Mononuclear cell (primary cell): ENCODE measurements around the gene TLE1. TPM values are rescaled to one million over a fixed set of nuclear protein-coding genes. Genes with fewer than 3 reads are reported as not detected.

Experiments used
- H3K27me3 ChIP-seq: 2 replicates; pipeline ENCODE4 v1.6.0; 2011; ENCODE audit warnings: low read length, control low read depth; ENCODE audit not compliant: insufficient read depth
- H3K4me1 ChIP-seq: 2 replicates; pipeline ENCODE4 v1.5.1; 2011; ENCODE audit warnings: mild to moderate bottlenecking, low read length, control low read depth; ENCODE audit not compliant: insufficient read depth
- H3K4me3 ChIP-seq: 2 replicates; pipeline ENCODE4 v1.5.1; 2011; ENCODE audit warnings: mild to moderate bottlenecking, low read length, moderate library complexity
- H3K9me3 ChIP-seq: 2 replicates; pipeline ENCODE4 v1.5.1; 2011; ENCODE audit warnings: low read depth, mild to moderate bottlenecking, control low read depth, low read length
- total RNA-seq: library from RNA; depleted of rRNA; stranded (reverse); fragments of >200 nt; gene quantifications from one replicate; pipeline ENCODE4 v1.2.3, GENCODE V29; 2012

The TLE1 gene
- total RNA-seq, 1 donor, result 27.2 TPM

DNA sequence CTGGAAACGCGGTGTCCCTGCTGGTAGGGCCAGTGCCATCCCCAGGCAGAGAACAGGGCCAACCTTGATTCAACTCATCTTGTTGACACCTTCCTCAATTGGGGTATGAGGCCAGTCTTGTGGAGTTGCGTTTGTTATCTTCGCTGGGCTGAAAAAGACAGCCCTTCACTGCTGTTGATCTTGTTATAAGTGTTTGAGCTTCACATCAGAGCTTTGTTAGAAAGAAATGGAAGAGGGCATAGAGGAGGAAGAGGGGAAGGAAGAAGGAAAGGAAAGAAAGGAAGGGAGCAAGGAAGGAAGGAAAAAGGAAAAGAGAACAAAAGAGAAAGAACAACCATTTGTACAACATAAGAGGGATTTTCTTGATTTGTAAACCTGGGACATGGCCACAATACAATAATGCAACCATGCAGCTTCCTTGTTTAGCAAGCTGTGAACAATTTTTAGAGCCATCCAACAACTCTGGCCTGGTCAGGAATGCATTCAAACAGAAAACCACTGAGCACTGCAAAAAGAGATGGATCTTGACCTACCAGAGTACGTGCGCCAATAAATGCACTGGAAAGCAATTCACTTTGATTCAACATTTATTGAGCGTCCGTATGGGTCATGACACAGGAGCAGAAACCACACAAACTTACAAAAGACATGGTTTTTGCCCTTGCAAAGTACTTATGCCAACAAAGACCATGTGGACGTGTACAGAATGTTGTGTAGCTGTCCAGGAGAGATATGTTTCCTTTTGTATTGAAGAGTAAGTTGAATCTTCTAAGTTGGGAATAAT, 152.9 kb downstream of the TLE1 start:
- H3K4me3 ChIP-seq, result no peak overlapping the region
- no peaks in the 10 kb centered on the region for H3K27me3 ChIP-seq
- H3K4me1 ChIP-seq, result no peaks in the 10 kb centered on the region
- no peaks in the 10 kb centered on the region for H3K9me3 ChIP-seq

DNA sequence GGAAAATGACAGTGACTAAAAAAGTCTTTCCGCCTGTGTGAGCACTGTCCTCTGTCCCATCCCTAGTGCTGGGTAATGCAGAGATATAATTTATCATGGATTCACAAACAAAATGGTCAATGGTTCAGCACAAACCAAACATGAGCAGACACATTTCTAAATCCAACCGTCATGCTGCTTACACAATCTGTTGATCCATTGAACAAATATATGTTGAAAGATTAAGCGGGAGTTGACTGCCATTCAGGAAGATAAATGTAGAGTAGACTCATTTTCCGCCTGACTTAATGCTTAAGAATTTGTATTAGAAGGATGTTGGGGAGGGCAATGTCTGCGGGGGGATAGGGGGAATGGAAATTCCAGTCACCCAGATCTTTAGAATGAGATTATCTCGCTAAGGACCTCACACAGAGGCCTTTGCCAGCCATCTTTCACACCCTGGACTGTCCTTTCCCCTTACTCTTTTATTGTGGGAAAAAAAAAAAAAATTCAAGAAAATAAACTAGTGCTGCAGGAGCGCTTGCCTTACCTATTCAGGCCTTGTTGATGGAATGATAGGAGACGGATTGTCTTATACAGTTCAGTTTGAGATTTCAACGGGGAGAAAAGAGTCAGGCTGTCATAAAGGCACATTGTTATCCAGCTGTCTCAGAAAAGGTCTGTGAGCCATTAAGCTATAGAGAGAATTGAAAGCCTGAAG, 153.7 kb downstream of the TLE1 start:
- Histone ChIP-seq H3K4me3 (no peak overlapping the region), H3K27me3 (no peaks in the 10 kb centered on the region), H3K9me3 (no peaks in the 10 kb centered on the region), H3K4me1 (no peaks in the 10 kb centered on the region)

DNA sequence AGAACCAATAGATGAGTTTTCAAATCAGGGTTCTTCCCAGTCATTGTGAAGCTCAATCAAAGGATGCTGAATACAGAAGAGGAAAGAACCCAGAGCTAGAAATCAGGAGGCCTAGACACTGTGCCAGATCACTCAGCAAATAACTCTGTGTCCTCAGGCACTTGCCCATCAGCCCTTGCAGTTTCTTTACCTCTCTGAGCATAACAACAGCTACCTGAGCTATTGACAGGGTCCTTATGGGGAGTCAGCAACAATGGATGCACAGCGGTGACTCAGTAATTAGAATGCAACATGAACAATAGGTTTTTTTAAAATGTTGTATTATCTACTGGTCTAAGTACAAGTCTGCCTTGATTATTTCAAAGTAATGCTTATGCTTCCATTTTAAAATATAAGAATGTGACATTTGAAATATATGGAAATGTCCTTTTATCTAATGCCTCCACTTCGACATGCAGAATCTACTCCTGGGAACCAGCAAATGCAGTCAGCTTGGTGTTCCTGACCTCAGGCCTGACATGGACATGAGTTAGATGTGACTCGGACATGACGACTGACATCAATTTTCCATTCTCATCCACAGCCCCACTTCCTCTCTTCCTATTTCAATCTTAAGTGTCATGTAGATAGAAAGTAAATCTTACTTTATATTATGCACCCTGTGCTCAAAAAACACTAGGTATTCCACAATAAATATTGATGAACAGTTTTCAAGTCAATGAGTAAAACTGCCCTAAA, 155.0 kb downstream of the TLE1 start:
- no peak overlapping the region for H3K4me3 ChIP-seq
- peaks cover 4% of the 10 kb centered on the region for H3K4me1 ChIP-seq
- no peaks in the 10 kb centered on the region for H3K9me3 ChIP-seq
- H3K27me3 ChIP-seq, result no peaks in the 10 kb centered on the region

Other genes with a start within 250 kb of the TLE1 start
- not detected for gene SPATA31D4, start 238.9 kb upstream of the TLE1 start, total RNA-seq